Immature natural killer cell (primary cell): ENCODE measurements around the gene CRAT. TPM values are rescaled to one million over a fixed set of nuclear protein-coding genes. Genes with fewer than 3 reads are reported as not detected.
A peak's percentile ranks its signal among the peaks of the same experiment; 100 is the strongest.

Experiments
- DNase-seq, 3 donors: peaks; one replicate each; pipeline ENCODE4 v3.0.0; 2022; ENCODE audit warnings: mixed read lengths in 1 of 3
- H3K27ac Mint-ChIP-seq, 6 donors: one replicate each; pipeline ENCODE4 v1.8.0; 2020; ENCODE audit warnings: mixed read lengths in 6 of 6, mild to moderate bottlenecking in 5 of 6, inconsistent platforms in 4 of 6, moderate library complexity in 3 of 6
- H3K27me3 Mint-ChIP-seq, 3 donors: one replicate each; pipeline ENCODE4 v1.8.0; 2020 to 2021; ENCODE audit warnings: low read depth in 3 of 3, mild to moderate bottlenecking in 3 of 3, mixed read lengths in 3 of 3, moderate library complexity in 3 of 3, inconsistent platforms in 1 of 3
- H3K36me3 Mint-ChIP-seq, 3 donors: one replicate each; pipeline ENCODE4 v1.8.0; 2020; ENCODE audit warnings: mixed read lengths in 3 of 3, inconsistent platforms in 2 of 3, mild to moderate bottlenecking in 2 of 3
- H3K4me1 Mint-ChIP-seq, 2 donors: one replicate each; pipeline ENCODE4 v1.8.0; 2020; ENCODE audit warnings: inconsistent platforms in 2 of 2, mild to moderate bottlenecking in 2 of 2, mixed read lengths in 2 of 2, moderate library complexity in 1 of 2
- H3K4me3 Mint-ChIP-seq, 5 donors: one replicate each; pipeline ENCODE4 v1.8.0; 2020; ENCODE audit warnings: mild to moderate bottlenecking in 5 of 5, mixed read lengths in 5 of 5, inconsistent platforms in 3 of 5, moderate library complexity in 3 of 5
- H3K9me3 Mint-ChIP-seq, 6 donors: one replicate each; pipeline ENCODE4 v1.8.0; 2020; ENCODE audit warnings: mild to moderate bottlenecking in 6 of 6, mixed read lengths in 6 of 6, inconsistent platforms in 4 of 6, moderate library complexity in 3 of 6
- polyA plus RNA-seq, 3 donors: library from polyadenylated mRNA; unstranded; fragments of 300-500 nt; fragmentation: Illumina TruSeq; gene quantifications; one replicate each; pipeline ENCODE4 v1.2.3, GENCODE V29; 2021

CRAT gene
- polyA plus RNA-seq, 3 donors from 2014 or later = 9.8 to 22.4 (median 16.7) TPM

DNA sequence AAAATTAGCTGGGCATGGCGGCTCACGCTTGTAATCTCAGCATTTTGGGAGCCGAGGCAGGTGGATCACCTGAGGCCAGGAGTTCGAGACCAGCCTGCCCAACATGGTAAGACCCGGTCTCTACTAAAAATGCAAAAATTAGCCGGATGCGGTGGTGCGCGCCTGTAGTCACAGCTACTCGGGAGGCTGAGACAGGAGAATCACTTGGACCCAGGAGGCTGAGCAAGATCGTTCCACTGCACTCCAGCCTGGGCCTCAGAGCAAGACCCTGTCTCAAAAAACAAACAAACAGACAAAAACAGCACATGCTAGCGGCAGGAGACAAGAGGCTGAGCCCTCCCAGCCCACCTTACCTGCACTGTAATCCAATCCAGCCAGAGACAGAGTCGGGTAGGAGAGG, 30.8 kb downstream of the CRAT start:
- DNase-seq = no peak
- H3K4me3 Mint-ChIP-seq = peak overlapping the region; percentile 90 to 93 (median 93)
- peaks cover 25 to 28% of the 10 kb centered on the region in 2 donors for H3K4me1 Mint-ChIP-seq
- no peaks in the 10 kb centered on the region for H3K9me3 Mint-ChIP-seq
- H3K36me3 Mint-ChIP-seq = no peaks in the 10 kb centered on the region
- H3K27ac Mint-ChIP-seq = no peak overlapping the region
- peaks cover 5 to 15% (median 7%) of the 10 kb centered on the region in 3 donors for H3K27me3 Mint-ChIP-seq

DNA sequence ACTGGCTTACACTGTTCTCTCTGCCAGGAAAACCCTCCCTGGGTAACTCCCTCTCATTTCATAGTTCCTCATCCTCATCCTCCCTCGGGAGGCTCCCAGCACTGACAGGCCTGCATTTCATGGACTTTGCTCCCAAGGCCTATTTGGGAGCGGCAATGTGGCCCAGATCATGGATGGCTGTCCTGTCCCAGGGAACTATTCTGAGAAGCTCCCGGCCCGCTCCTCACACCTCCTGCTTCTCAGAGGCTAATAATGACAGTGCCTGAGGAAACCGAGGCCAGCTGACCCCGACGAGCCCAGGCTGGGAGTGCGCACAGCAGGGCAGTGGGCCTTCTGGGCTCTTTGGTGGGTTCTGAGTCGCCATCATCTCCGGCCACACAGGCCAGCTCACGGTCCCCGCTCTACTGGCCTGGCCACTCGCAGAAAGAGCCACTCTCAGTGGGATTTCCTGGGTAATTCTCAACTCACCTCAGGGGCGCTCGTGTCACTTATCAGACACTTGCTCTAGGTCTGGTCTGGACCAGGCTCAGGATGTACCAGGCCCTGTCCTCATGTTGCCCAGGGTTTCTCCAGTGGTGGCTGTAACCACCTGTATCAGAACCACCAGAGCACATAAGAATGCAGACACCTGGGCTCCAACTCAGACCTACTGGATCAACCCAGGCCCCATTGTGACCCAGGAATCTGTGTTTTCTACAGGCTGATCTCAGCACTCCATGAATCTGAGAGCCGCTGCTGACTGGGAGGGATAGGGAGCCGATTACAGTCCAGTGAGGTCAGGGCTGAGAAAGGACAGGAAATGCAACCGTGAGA, 31.7 kb downstream of the CRAT start:
- Mint-ChIP-seq H3K9me3 (no peaks in the 10 kb centered on the region), H3K27ac (peak overlapping the region in 1 of 6 donors; percentile 35), H3K4me1 (peaks cover 25 to 28% of the 10 kb centered on the region in 2 donors), H3K27me3 (peaks cover 5 to 15% (median 7%) of the 10 kb centered on the region in 3 donors), H3K36me3 (no peaks in the 10 kb centered on the region), H3K4me3 (peak overlapping the region; percentile 35 to 93 (median 62))
- no peak for DNase-seq

DNA sequence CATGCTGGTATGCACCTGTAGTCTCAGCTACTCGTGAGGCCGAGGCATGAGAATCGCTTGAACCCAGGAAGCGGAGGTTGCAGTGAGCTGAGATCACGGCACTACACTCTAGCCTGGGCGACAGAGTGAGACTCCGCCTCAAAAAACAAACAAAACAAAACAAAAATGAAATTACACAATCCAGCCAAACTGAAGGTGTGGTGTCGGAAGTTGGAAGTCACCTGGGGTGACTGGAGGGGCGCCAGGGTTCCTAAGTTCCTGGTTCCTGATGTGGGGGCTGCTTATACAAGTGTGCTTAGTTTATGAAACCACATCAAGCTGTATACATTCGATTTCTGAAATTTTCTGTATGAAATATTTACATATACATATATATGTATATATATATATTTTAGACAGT, 33.4 kb downstream of the CRAT start:
- Mint-ChIP-seq H3K4me3 (no peak overlapping the region), H3K36me3 (no peaks in the 10 kb centered on the region), H3K27me3 (peaks cover 5 to 15% (median 7%) of the 10 kb centered on the region in 3 donors), H3K27ac (no peak overlapping the region), H3K4me1 (peaks cover 17 to 20% of the 10 kb centered on the region in 2 donors), H3K9me3 (no peaks in the 10 kb centered on the region)
- no peak for DNase-seq

DNA sequence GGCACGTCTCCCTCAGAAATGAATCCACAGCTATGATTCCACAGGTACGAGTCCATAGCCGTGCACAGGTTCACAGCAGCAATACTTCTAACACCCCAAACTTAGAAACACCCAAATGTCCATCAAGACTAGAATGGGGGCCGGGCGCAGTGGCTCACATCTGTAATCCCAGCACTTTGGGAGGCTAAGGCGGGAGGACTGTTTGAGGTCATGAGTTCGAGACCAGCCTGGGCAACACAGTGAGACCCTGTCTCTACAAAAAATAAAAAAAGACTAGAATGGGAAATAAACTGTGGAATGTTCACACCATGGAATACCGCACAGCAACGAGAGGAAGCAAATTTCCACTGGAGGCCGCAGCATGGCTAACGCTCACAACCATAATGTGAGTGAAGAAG, 34.0 kb downstream of the CRAT start:
- H3K4me3 Mint-ChIP-seq = no peak overlapping the region
- no peak overlapping the region for H3K27ac Mint-ChIP-seq
- H3K27me3 Mint-ChIP-seq = peaks cover 5 to 15% (median 7%) of the 10 kb centered on the region in 3 donors
- H3K9me3 Mint-ChIP-seq = no peaks in the 10 kb centered on the region
- no peak for DNase-seq
- no peaks in the 10 kb centered on the region for H3K36me3 Mint-ChIP-seq
- H3K4me1 Mint-ChIP-seq = peaks cover 15 to 17% of the 10 kb centered on the region in 2 donors

DNA sequence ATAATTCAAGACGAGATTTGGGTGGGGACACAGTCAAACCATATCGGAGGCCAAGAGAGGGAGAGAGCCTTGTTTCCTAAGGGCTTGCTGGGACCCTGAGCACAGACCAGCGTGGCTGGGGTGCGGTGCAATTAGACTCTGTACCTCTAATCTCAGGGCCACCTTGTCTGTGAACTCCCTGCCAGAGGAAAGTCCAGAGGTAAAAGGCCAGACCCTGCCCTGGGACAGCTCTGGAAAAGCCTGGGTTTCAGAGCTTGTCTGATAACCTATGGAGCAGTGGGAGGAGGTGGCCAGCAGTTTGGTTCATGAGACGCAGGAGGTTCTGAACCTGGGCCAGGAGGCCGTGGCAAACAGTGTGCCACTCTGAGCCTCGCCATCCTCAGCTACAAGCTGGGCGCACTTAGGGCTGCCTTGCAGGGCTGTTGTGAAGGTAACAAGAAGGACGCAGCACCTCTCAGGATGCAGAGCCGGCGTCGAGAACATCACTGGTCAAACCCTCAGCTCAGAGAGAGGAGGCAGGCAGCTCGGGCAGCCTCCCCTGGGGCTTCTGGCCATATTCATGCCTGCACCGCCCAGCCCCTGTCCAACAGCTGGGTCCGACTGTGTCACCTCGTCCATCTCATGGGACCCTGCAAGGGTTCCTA, 34.5 kb downstream of the CRAT start:
- Mint-ChIP-seq H3K36me3 (no peaks in the 10 kb centered on the region), H3K27me3 (peaks cover 5 to 15% (median 7%) of the 10 kb centered on the region in 3 donors), H3K4me1 (peaks cover 14 to 15% of the 10 kb centered on the region in 2 donors), H3K9me3 (no peaks in the 10 kb centered on the region), H3K27ac (no peak overlapping the region), H3K4me3 (no peak overlapping the region)
- DNase-seq = no peak

DNA sequence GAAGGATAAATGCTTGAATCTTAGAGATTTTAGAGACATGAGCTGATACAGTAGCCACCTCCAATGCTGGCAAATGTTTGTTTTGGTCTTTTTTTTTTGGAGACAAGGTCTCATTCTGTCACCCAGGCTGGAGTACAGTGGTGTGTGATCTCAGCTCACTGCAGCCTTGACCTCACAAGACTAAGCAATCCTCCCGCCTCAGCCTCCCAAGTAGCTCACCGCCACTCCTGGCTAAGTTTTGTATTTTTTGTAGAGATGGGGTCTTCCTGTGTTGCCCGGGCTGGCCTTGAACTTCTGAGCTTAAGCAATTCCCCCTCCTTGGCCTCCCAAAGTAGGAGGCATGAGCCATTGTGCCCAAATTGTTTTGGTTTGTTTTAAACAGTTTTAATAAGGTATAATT, 36.5 kb downstream of the CRAT start:
- Mint-ChIP-seq H3K4me1 (peaks cover 12 to 13% of the 10 kb centered on the region in 2 donors), H3K4me3 (no peak overlapping the region), H3K27ac (peak overlapping the region in 1 of 6 donors; percentile 67), H3K36me3 (no peaks in the 10 kb centered on the region), H3K27me3 (no peaks in the 10 kb centered on the region), H3K9me3 (no peaks in the 10 kb centered on the region)
- DNase-seq = no peak

DNA sequence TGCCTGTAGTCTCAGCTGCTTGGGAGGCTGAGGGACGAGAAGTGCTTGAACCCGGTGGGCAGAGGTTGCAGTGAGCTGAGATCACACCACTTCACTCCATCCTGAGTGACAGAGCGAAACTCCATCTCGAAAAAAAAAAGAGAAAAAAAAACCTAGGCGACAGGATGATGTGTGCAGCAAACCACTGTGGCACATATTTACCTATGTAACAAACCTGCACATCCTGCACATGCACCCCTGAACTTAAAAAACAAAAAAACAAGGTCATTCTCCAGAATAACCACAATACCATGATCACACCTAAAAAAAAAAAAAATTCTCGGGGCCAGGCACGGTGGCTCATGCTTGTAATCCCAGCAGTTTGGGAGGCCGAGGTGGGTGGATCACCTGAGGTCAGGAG, 37.2 kb downstream of the CRAT start:
- Mint-ChIP-seq H3K9me3 (no peaks in the 10 kb centered on the region), H3K36me3 (peaks cover 0 to 4% (median 0%) of the 10 kb centered on the region in 3 donors), H3K4me3 (no peak overlapping the region), H3K27me3 (peaks cover 0 to 5% (median 0%) of the 10 kb centered on the region in 3 donors), H3K27ac (no peak overlapping the region), H3K4me1 (peaks cover 19 to 20% of the 10 kb centered on the region in 2 donors)
- DNase-seq = no peak

DNA sequence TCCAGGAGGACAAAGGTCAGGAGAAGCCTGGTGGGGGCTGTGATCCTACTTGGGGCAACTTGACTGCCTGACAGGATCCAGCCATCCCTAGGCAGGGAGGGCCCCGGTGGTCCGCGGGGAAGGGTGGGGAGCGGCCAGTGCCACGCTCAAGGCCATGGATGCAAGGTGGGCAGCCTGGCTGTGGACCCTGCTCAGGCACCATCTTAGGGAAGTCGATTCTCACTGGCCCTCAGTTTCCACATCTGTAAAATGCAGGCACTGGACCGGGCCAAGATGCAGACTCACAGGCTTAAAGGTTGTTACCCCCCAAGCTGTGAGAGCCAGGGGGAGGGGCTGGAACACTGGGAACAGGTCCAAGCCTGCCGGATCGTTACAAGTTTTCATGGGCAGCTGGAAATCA, 38.4 kb downstream of the CRAT start:
- Mint-ChIP-seq H3K4me3 (no peak overlapping the region), H3K36me3 (peaks cover 0 to 4% (median 0%) of the 10 kb centered on the region in 3 donors), H3K9me3 (no peaks in the 10 kb centered on the region), H3K27me3 (peaks cover 0 to 5% (median 0%) of the 10 kb centered on the region in 3 donors), H3K4me1 (peaks cover 22 to 25% of the 10 kb centered on the region in 2 donors), H3K27ac (no peak overlapping the region)
- DNase-seq = no peak

DNA sequence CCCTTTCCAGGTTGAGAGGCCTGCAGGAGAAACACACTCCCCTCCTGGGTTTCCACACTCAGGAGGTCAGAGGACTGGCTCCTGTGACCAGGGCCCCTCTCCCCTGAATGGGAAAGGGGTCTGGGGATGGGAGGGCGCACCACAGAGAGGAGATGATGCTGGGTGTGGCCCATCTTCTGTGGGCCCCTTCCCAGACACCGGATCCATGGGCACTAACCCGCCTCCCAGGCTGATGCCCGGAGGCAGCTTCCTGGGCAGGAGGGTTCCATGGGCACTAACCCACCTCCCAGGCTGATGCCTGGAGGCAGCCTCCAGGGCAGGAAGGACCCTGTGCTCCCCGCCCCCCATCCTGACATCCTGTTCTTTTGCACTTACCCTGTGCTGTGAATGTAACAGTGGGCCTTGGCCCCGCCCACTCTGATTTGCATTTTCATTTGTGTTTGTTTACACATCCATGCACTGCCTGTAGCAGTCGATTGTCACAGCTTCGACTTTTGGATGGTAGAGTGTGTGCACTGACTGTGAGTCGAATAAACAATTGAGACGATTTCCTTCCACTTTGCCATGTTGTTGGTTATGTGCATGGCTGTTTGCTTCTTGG, 39.0 kb downstream of the CRAT start:
- Mint-ChIP-seq H3K4me1 (peaks cover 22 to 25% of the 10 kb centered on the region in 2 donors), H3K4me3 (no peak overlapping the region)

DNA sequence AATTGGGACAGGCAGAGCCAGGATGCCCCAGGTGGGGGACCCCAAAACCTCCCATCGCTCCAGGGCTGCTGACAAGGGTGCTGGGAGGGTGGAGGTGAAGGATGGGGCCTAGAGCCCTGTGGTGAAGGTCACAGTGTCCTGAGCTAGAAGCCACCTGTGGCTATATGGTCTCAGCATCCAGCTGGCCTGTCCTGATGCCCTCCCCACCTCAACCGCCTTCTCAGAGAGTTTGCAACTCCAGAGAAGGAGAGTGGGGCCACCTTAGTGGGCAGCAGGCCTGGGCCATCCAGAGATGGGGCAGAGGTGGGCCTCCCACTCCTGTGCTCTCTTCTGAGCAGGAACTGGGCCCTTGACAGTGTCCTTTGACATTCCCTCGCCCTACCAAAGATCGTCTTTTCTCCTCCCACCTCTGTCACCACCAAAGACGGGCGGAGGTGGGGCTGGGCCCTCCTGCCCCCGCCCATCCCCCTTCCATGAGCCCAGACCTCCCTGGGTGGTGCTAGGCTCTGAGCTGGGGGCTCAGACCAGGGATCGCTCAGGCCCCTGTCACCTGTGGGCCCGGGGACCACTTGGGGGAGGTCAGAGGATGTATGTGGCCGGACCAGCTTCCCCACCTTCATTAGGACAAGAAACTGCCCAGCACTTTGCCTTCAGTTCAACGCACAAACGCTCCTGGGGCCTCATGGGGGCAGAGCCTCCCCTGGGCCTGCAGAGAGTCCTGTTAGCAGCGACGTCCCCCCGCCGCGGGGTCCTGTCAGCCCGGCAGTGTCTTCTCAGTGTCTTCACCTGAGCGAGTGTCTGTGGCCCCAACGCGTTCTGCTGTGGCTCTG, 39.7 kb downstream of the CRAT start:
- DNase-seq = no peak
- H3K36me3 Mint-ChIP-seq = peaks cover 0 to 4% (median under 1%) of the 10 kb centered on the region in 3 donors
- no peaks in the 10 kb centered on the region for H3K9me3 Mint-ChIP-seq
- H3K27ac Mint-ChIP-seq = no peak overlapping the region
- H3K4me3 Mint-ChIP-seq = no peak overlapping the region
- H3K4me1 Mint-ChIP-seq = peaks cover 22 to 25% of the 10 kb centered on the region in 2 donors
- H3K27me3 Mint-ChIP-seq = peaks cover 0 to 5% (median 0%) of the 10 kb centered on the region in 3 donors

More for the DNA sequence above, 39.0 kb downstream of the CRAT start:
- H3K27me3 Mint-ChIP-seq = peaks cover 0 to 5% (median 0%) of the 10 kb centered on the region in 3 donors
- DNase-seq = no peak
- peaks cover 0 to 4% (median 0%) of the 10 kb centered on the region in 3 donors for H3K36me3 Mint-ChIP-seq
- no peaks in the 10 kb centered on the region for H3K9me3 Mint-ChIP-seq
- no peak overlapping the region for H3K27ac Mint-ChIP-seq

DNA sequence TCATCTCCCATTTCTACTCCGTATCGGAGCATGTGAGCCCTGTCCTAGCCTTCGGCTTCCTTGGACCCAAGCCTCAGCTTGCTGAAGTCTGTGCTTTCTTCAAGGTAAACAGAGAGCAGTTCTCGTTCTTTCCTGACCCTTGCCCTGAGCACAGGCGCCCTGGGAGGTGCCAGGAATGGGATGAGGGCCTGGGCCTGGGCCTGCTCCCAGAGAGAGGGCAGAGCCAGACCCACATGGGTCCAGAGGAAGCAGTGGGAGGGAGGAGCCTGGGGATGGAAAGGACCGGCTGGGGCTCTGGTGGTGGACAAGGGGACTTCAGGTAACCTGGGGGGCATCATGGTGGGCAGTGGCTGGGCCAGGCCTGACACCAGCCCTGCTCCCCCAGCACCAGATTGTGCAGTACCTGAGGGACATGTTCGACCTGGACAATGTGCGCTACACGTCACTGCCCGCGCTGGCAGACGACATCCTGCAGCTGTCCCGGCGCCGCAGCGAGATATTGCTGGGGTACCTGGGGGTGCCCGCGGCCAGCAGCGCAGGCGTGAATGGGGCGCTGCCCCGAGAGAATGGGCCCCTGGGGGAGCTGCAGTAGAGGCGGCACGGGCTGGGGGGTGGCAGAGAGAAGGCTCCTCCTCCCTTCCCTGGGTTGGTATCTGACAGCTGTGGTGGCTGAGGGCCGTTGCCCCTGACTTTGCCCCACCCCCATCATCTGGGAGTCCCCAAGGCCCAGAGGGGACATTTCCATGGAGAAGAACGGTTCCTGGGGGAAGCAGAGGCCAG, 40.5 kb downstream of the CRAT start:
- Mint-ChIP-seq H3K27me3 (peaks cover 0 to 5% (median 0%) of the 10 kb centered on the region in 3 donors), H3K36me3 (peaks cover 0 to 6% (median 4%) of the 10 kb centered on the region in 3 donors), H3K4me3 (peak overlapping the region in 1 of 5 donors; percentile 27), H3K4me1 (peaks cover 22 to 25% of the 10 kb centered on the region in 2 donors), H3K27ac (peak overlapping the region in 4 of 6 donors; percentile 4 to 88 (median 38)), H3K9me3 (no peaks in the 10 kb centered on the region)
- no peak for DNase-seq

DNA sequence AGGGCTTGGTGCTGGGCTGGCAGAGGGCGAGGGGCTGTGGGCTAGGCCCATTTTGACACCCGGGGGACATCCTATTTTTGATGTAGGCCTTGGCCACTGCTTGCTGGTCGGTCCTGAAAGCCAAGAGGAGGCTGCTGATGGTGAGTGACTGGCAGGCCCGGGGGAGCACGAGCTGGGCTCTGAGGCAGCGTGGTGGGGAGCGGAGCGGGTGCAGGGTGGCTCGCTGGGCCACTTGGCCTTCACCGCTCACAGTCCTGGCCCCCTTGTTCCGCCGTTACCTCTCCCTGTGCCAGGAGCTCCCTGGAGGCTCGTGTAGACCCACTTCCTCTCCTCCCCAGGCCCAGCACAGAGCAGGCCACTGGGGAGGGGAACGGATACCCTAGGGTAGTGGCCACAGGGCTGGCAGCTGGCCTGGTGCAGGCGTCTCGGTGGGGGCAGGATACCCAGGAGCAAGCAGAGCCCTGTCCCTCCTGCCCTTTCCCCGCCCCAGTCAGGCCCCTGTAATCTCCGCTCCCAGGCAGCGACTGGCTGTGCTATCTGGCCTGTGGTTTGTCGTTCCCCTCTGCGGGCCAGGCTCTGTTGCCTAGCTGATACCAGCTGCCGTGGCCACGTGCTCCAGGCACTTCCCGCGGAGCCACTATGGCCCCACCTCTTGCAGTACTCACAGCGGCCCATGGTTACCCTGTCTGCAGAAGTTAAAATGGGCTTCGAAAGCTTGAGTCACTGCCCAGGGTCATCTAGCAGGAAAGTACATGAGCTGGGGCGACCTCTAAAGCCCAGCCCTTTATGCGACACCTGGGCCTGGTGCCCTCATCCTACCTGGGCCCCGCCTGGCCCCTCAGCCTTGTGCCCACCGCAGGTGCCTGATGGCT, 41.4 kb downstream of the CRAT start:
- no peaks in the 10 kb centered on the region for H3K9me3 Mint-ChIP-seq
- peak overlapping the region; percentile 67 to 79 (median 77) for H3K4me3 Mint-ChIP-seq
- peak overlapping the region; percentile 71 to 94 (median 90) for H3K27ac Mint-ChIP-seq

More for the DNA sequence above, 41.4 kb downstream of the CRAT start:
- Mint-ChIP-seq H3K4me1 (peaks cover 22 to 25% of the 10 kb centered on the region in 2 donors), H3K27me3 (peaks cover 0 to 5% (median 0%) of the 10 kb centered on the region in 3 donors), H3K36me3 (peaks cover 0 to 6% (median 4%) of the 10 kb centered on the region in 3 donors)
- peak; percentile 76 to 79 (median 79) for DNase-seq
